K562 (cell line): ENCODE data around the gene SKOR1. TPM values are rescaled to one million over a fixed set of nuclear protein-coding genes. Genes with fewer than 3 reads are reported as not detected.

Source experiments
- ATAC-seq: fragments of 200-7000 bp; cut with Tn5 transposase; 3 replicates; pipeline ENCODE4 v1.9.1; 2020; ENCODE audit warnings: moderate library complexity
- BruUV-seq: library from RNA; stranded (reverse); fragments of 400-500 nt; replicated peaks from 2 replicates; lab custom pipeline; 2021; lab: Mats Ljungman, UMichigan
- CTCF ChIA-PET: fragments of 300-600 bp; formaldehyde crosslinking; extraction: SDS; loops from one replicate; lab custom pipeline; 2021; ENCODE audit warnings: low intra/inter-chr PET ratio; lab: Yijun Ruan, JAX
- POLR2A ChIA-PET: fragments of 300-600, 350-650 bp; sonication (Branson Sonifier 250); formaldehyde crosslinking; extraction: SDS; loops from one replicate; lab custom pipeline; 2021; ENCODE audit warnings: antibody characterized with exemption, inconsistent platforms; lab: Yijun Ruan, JAX
- DNase-seq, 4 experiments: peaks; one replicate each; pipeline versions ENCODE4 v3.0.0 to v3.0.0-alpha.2; 2011 to 2018; ENCODE audit warnings: low spot score in 3 of 4, mixed read lengths in 3 of 4; ENCODE audit errors: extremely low read depth in 1 of 4
- FAIRE-seq: peaks from 2 replicates; lab custom pipeline; 2011; peaks lifted over from hg19 to GRCh38; lab: Jason Lieb, UNC
- H2AFZ ChIP-seq: 2 replicates; pipeline ENCODE4 v1.6.0; 2011; ENCODE audit warnings: low read depth, low read length, control low read depth, inconsistent platforms
- H3K27ac ChIP-seq: fragments of 200-600 bp; 3 replicates; pipeline ENCODE4 v1.8.0; 2011; ENCODE audit warnings: low read depth, mild to moderate bottlenecking, control low read depth, inconsistent platforms, low read length, moderate library complexity, mixed read lengths; ENCODE audit errors: extremely low read depth
- H3K27me3 ChIP-seq, 2 experiments: fragments of 300-600 bp in 1 of 2; 2 replicates in 1 of 2; 3 replicates in 1 of 2; pipeline versions ENCODE4 v1.6.0 to v1.8.0; 2011; ENCODE audit warnings: inconsistent platforms in 2 of 2, low read length in 2 of 2, mild to moderate bottlenecking in 1 of 2, mixed read lengths in 1 of 2, moderate library complexity in 1 of 2; ENCODE audit not compliant: control insufficient read depth in 2 of 2, insufficient read depth in 2 of 2
- H3K36me3 ChIP-seq: fragments of 300-600 bp; 3 replicates; pipeline ENCODE4 v1.8.0; 2011; ENCODE audit warnings: mild to moderate bottlenecking, low read length, inconsistent platforms; ENCODE audit not compliant: control insufficient read depth, insufficient read depth
- H3K4me1 ChIP-seq, 2 experiments: fragments of 200-600 bp in 1 of 2; replicated peaks in 1 of 2; 2 replicates in 1 of 2; 3 replicates in 1 of 2; pipeline versions ENCODE4 v1.5.1 to v1.8.0; 2011; ENCODE audit warnings: inconsistent platforms in 2 of 2, low read length in 2 of 2, mild to moderate bottlenecking in 1 of 2, mixed read lengths in 1 of 2, moderate library complexity in 1 of 2; ENCODE audit not compliant: control insufficient read depth in 2 of 2, insufficient read depth in 2 of 2
- H3K4me2 ChIP-seq: 2 replicates; pipeline ENCODE4 v1.6.1; 2011; ENCODE audit warnings: low read length, control low read depth, inconsistent platforms, mixed read lengths; ENCODE audit not compliant: insufficient read depth
- H3K4me3 ChIP-seq: fragments of 200-600 bp; sonication (generic), shearing (Covaris generic); 2 replicates; pipeline ENCODE4 v1.5.1; 2016; ENCODE audit warnings: control low read depth, inconsistent platforms
- H3K79me2 ChIP-seq: fragments of 200-600 bp; 3 replicates; pipeline ENCODE4 v1.8.0; 2011; ENCODE audit warnings: low read length, inconsistent platforms; ENCODE audit not compliant: control insufficient read depth, insufficient read depth
- H3K9ac ChIP-seq, 2 experiments: 2 replicates each; pipeline versions ENCODE4 v1.6.0 to v1.6.1; 2011; ENCODE audit warnings: low read depth in 2 of 2, low read length in 2 of 2, control low read depth in 1 of 2, inconsistent platforms in 1 of 2, mild to moderate bottlenecking in 1 of 2, mixed read lengths in 1 of 2; ENCODE audit not compliant: insufficient read depth in 1 of 2
- H3K9me1 ChIP-seq: one replicate; pipeline ENCODE4 v1.6.0; 2011; ENCODE audit warnings: inconsistent platforms, mild to moderate bottlenecking, low read length, moderate library complexity; ENCODE audit not compliant: control insufficient read depth, insufficient read depth
- H3K9me3 ChIP-seq: replicated peaks from 2 replicates; pipeline ENCODE4 v1.5.1; 2011; ENCODE audit warnings: low read depth, low read length, inconsistent platforms; ENCODE audit not compliant: control insufficient read depth, insufficient read depth
- H4K20me1 ChIP-seq: replicated peaks from 2 replicates; pipeline ENCODE4 v1.6.1; 2011; ENCODE audit warnings: low read length, inconsistent platforms, mixed read lengths; ENCODE audit not compliant: control insufficient read depth, insufficient read depth
- ATF7 ChIP-seq: fragments of 450-650 bp; IDR thresholded peaks from 2 replicates; pipeline ENCODE4 v1.7.1; 2014; ENCODE audit warnings: mild to moderate bottlenecking, moderate library complexity
- DIDO1 ChIP-seq: fragments of 450-650 bp; IDR thresholded peaks from 2 replicates; pipeline ENCODE4 v1.6.1; 2016; ENCODE audit warnings: low read depth, missing biosample characterization, missing genetic modification characterization
- FOXK2 ChIP-seq, 2 experiments: fragments of 450-650 bp; IDR thresholded peaks in 1 of 2; conservative IDR thresholded peaks in 1 of 2; 2 replicates each; pipeline ENCODE4 v1.6.1; 2016; ENCODE audit warnings: low read depth in 2 of 2, mild to moderate bottlenecking in 1 of 2
- HMBOX1 ChIP-seq: sonication (generic); IDR thresholded peaks from 2 replicates; pipeline ENCODE4 v1.6.1; 2016
- IFI16 ChIP-seq: fragments of 250-450 bp; sonication (Bioruptor Pico); IDR thresholded peaks from 2 replicates; pipeline ENCODE4 v2.1.2; 2022; ENCODE audit warnings: mild to moderate bottlenecking, inconsistent platforms
- MCM7 ChIP-seq, 2 experiments: fragments of 450-650 bp; IDR thresholded peaks; 2 replicates each; pipeline ENCODE4 v1.6.1; 2016 to 2018
- MED1 ChIP-seq: sonication (generic); formaldehyde crosslinking; IDR thresholded peaks from 2 replicates; pipeline ENCODE4 v1.8.1; 2023; ENCODE audit warnings: missing genetic modification reagents, borderline replicate concordance
- MNT ChIP-seq, 2 experiments: fragments of 450-650 bp; conservative IDR thresholded peaks; 2 replicates each; pipeline ENCODE4 v1.6.1; 2017; ENCODE audit warnings: mild to moderate bottlenecking in 2 of 2, moderate library complexity in 2 of 2
- STAT6 ChIP-seq: sonication (generic); formaldehyde crosslinking; IDR thresholded peaks from 2 replicates; pipeline ENCODE4 v1.8.1; 2023; ENCODE audit warnings: mild to moderate bottlenecking, missing genetic modification reagents
- TAF1 ChIP-seq: IDR thresholded peaks from 2 replicates; pipeline ENCODE4 v1.6.1; 2011; ENCODE audit warnings: mild to moderate bottlenecking, low read length, moderate library complexity; ENCODE audit not compliant: insufficient read depth, control insufficient read depth, severe bottlenecking; ENCODE audit errors: extremely low read depth
- TAF9B ChIP-seq: fragments of 450-650 bp; IDR thresholded peaks from 2 replicates; pipeline ENCODE4 v1.6.1; 2018; ENCODE audit warnings: mild to moderate bottlenecking; ENCODE audit not compliant: partially characterized antibody
- TEAD4 ChIP-seq, 2 experiments: sonication (generic) in 1 of 2; formaldehyde crosslinking in 1 of 2; IDR thresholded peaks; 2 replicates each; pipeline versions ENCODE4 v1.6.1 to v1.8.0; 2012 to 2022; ENCODE audit warnings: borderline replicate concordance in 1 of 2, inconsistent platforms in 1 of 2, low read length in 1 of 2, mild to moderate bottlenecking in 1 of 2, missing genetic modification reagents in 1 of 2
- YY1 ChIP-seq, 3 experiments: IDR thresholded peaks; 2 replicates each; pipeline ENCODE4 v1.6.1; 2011; ENCODE audit warnings: low read length in 2 of 3, mild to moderate bottlenecking in 2 of 3, moderate library complexity in 2 of 3, borderline replicate concordance in 1 of 3, control low read depth in 1 of 3, low read depth in 1 of 3; ENCODE audit not compliant: insufficient read depth in 3 of 3, insufficient replicate concordance in 2 of 3, control insufficient read depth in 1 of 3, insufficient read length in 1 of 3; ENCODE audit errors: extremely low read depth in 1 of 3
- ZBTB34 ChIP-seq: fragments of 250-450 bp; sonication (Bioruptor Pico); IDR thresholded peaks from 2 replicates; pipeline ENCODE4 v1.8.0; 2021; ENCODE audit warnings: mild to moderate bottlenecking, moderate library complexity
- ZZZ3 ChIP-seq: fragments of 450-650 bp; IDR thresholded peaks from 2 replicates; pipeline ENCODE4 v1.6.1; 2016; ENCODE audit warnings: antibody characterized with exemption, mild to moderate bottlenecking, moderate library complexity
- WGBS: fragments of 100-300 bp; shearing (Covaris generic); methylation state at CpG from one replicate; pipeline ENCODE4 v1.1.6; 2016; ENCODE audit warnings: low coverage, mixed read lengths; ENCODE audit not compliant: insufficient coverage; ENCODE audit errors: missing lambda C conversion rate; 5-methylcytosine and 5-hydroxymethylcytosine counted together
- in situ Hi-C: fragments of 300-500 bp; cut with MboI; formaldehyde crosslinking; loops from 4 replicates; pipeline ENCODE4 v1.15.0; 2018; ENCODE audit warnings: inconsistent platforms, mixed read lengths
- intact Hi-C: fragments of 100-400 bp; cut with micrococcal nuclease; formaldehyde crosslinking; loops from 2 replicates; pipeline ENCODE4 v1.14.2; 2022
- polyA plus RNA-seq, 8 experiments: library from polyadenylated mRNA; depleted of rRNA in 4 of 8; stranded (reverse) in 5 of 8; unstranded in 3 of 8; fragments of >200 nt; fragmentation: Nextera tagmentation in 2 of 8; fragmentation: Illumina TruSeq in 1 of 8; extraction: Ambion mirVana in 2 of 8; extraction: Trizol in 1 of 8; gene quantifications; 2 replicates each; pipeline versions ENCODE4 v1.2.1 to v1.2.3, GENCODE V29; 2011 to 2014; ENCODE audit warnings: inconsistent platforms in 1 of 8, missing spikeins in 1 of 8
- total RNA-seq, 7 experiments: library from RNA; depleted of rRNA in 6 of 7; stranded (reverse); fragments of >200 nt in 6 of 7; fragmentation: Illumina TruSeq in 2 of 7; extraction: Trizol in 2 of 7; gene quantifications; 2 replicates each; pipeline versions ENCODE4 v1.2.1 to v1.2.3, GENCODE V29; 2011 to 2021; ENCODE audit warnings: low replicate concordance in 1 of 7

Gene SKOR1
- total and polyA plus RNA-seq, 9 of the 15 experiments (the other 6 are each of a cell fraction or from before 2014, with no cell fraction given), result 0.04 to 0.41 (median 0.09) TPM; not detected in 3

GRCh38 chr15:67777071-67777470, 48.2 kb upstream of the SKOR1 start:
- Histone ChIP-seq H3K9me1 (no peaks in the 10 kb centered on the region), H3K4me1 (peaks cover 0 to 13% of the 10 kb centered on the region in 2 experiments; a peak in 3 of 5 replicates), H4K20me1 (no peaks in the 10 kb centered on the region), H3K79me2 (no peaks in the 10 kb centered on the region), H3K9ac (no peak overlapping the region), H3K36me3 (no peaks in the 10 kb centered on the region), H3K27me3 (no peaks in the 10 kb centered on the region), H3K4me3 (no peak overlapping the region), H3K4me2 (no peak overlapping the region), H3K27ac (no peak overlapping the region), H3K9me3 (no peaks in the 10 kb centered on the region), H2AFZ (no peak overlapping the region)
- intact Hi-C loops, result no loop called here
- 39% methylated on average over 5 of the region's 5 CpGs for WGBS
- BruUV-seq, result no TSS peak
- no peak for ATAC-seq
- in situ Hi-C loops, result no loop called here
- ChIA-PET CTCF (no interaction called here), POLR2A (interaction anchor here (0.9 kb wide), 2 partner anchors 10 to 13 kb away, joined by 3 to 4 read pairs; no protein-coding TSS in a partner anchor)
- no peak for DNase-seq
- no peak for FAIRE-seq
- TF ChIP-seq ZZZ3 (no peak), MNT (conservative IDR thresholded peaks at IDR 0.05) (no peak), TAF1 (no peak), ZBTB34 (CRISPR knock-in tag) (no peak), DIDO1 (tag) (no peak), TEAD4 (IDR thresholded peaks at IDR 0.05; ENCODE audit: low read length) (no peak), TEAD4 (CRISPR knock-in tag; IDR thresholded peaks at IDR 0.05; ENCODE audit: borderline replicate concordance) (no peak), ATF7 (no peak), YY1 (IDR thresholded peaks at IDR 0.05; ENCODE audit: borderline replicate concordance in 1 of 3, control insufficient read depth in 1 of 3, extremely low read depth in 1 of 3, insufficient read depth in 3 of 3, insufficient read length in 1 of 3, insufficient replicate concordance in 2 of 3, low read depth in 1 of 3, low read length in 2 of 3) (no peak), FOXK2 (conservative IDR thresholded peaks at IDR 0.05 in 1 of 2, IDR thresholded peaks at IDR 0.05 in 1 of 2; ENCODE audit: low read depth in 2 of 2) (no peak), IFI16 (CRISPR knock-in tag) (no peak), MCM7 (IDR thresholded peaks at IDR 0.05) (no peak), STAT6 (CRISPR knock-in tag) (no peak), HMBOX1 (no peak), TAF9B (no peak), MED1 (CRISPR knock-in tag) (no peak)
